B cell (primary cell): ENCODE data around the gene DRC1. TPM values are rescaled to one million over a fixed set of nuclear protein-coding genes. Genes with fewer than 3 reads are reported as not detected.
"Not testable (repeated sequence)": the region's sequence is repeated elsewhere in the genome, so short reads cannot be mapped to it uniquely, and the experiment has no call there.

Experiments used
- ATAC-seq: fragments of 200-7000 bp; cut with Tn5 transposase; one replicate; pipeline ENCODE4 v1.10.0; 2021; ENCODE audit warnings: low read depth, mild to moderate bottlenecking, moderate number of reproducible peaks, moderate library complexity
- CTCF ChIA-PET: fragments of 350-600 bp; sonication (Branson Sonifier 250); formaldehyde crosslinking; loops from one replicate; lab custom pipeline; 2021; ENCODE audit warnings: antibody characterized with exemption, inconsistent platforms; lab: Charles Lee
- POLR2A ChIA-PET: fragments of 350-600 bp; sonication (Branson Sonifier 250); formaldehyde crosslinking; loops from one replicate; lab custom pipeline; 2021; ENCODE audit warnings: antibody characterized with exemption; lab: Charles Lee
- DNase-seq: peaks from one replicate; pipeline ENCODE4 v3.0.0; 2013
- H2AFZ ChIP-seq: 2 replicates; pipeline ENCODE4 v1.6.1; 2012; ENCODE audit warnings: mild to moderate bottlenecking, low read depth, low read length; ENCODE audit not compliant: insufficient read depth, poor library complexity, severe bottlenecking
- H3K27ac ChIP-seq, 2 donors: 1 replicate in 1 of 2; 2 replicates in 1 of 2; pipeline ENCODE4 v1.5.1; 2012 to 2013; ENCODE audit warnings: low read length in 2 of 2, mild to moderate bottlenecking in 2 of 2, moderate library complexity in 1 of 2
- H3K27me3 ChIP-seq, 4 experiments: fragments of 200-600 bp in 1 of 4; sonication (generic) in 1 of 4; replicated peaks in 1 of 4; 1 replicate in 2 of 4; 2 replicates in 2 of 4; pipeline versions ENCODE4 v1.6.1 to v1.7.0; 2013 to 2016; ENCODE audit warnings: low read length in 3 of 4, mild to moderate bottlenecking in 2 of 4, mixed read lengths in 1 of 4, moderate library complexity in 1 of 4; ENCODE audit not compliant: insufficient read depth in 4 of 4, control insufficient read depth in 3 of 4; ENCODE audit errors: control extremely low read depth in 1 of 4
- H3K36me3 ChIP-seq, 2 experiments: replicated peaks in 1 of 2; 1 replicate in 1 of 2; 2 replicates in 1 of 2; pipeline versions ENCODE4 v1.6.1 to v1.7.1; 2013; ENCODE audit warnings: low read length in 1 of 2; ENCODE audit not compliant: insufficient read depth in 2 of 2, control insufficient read depth in 1 of 2; ENCODE audit errors: control extremely low read depth in 1 of 2, extremely low read depth in 1 of 2
- H3K4me1 ChIP-seq, 2 donors: fragments of 200-600 bp in 1 of 2; sonication (generic) in 1 of 2; 1 replicate in 1 of 2; 2 replicates in 1 of 2; pipeline versions ENCODE4 v1.5.1 to v1.6.1; 2013 to 2017; ENCODE audit warnings: low read length in 2 of 2; ENCODE audit not compliant: control insufficient read depth in 2 of 2, insufficient read depth in 2 of 2
- H3K4me2 ChIP-seq: replicated peaks from 2 replicates; pipeline ENCODE3; 2012; ENCODE audit warnings: mild to moderate bottlenecking, low read depth, low read length; ENCODE audit not compliant: poor library complexity, severe bottlenecking
- H3K4me3 ChIP-seq, 5 experiments: fragments of 200-600 bp in 1 of 5; sonication (generic) in 1 of 5; 1 replicate in 3 of 5; 2 replicates in 2 of 5; pipeline versions ENCODE4 v1.5.1 to v1.7.0; 2011 to 2016; ENCODE audit warnings: low read length in 4 of 5, mild to moderate bottlenecking in 4 of 5, low read depth in 2 of 5, control low read depth in 1 of 5, moderate library complexity in 1 of 5; ENCODE audit not compliant: insufficient read depth in 1 of 5; ENCODE audit errors: control extremely low read depth in 1 of 5, extremely low read depth in 1 of 5
- H3K79me2 ChIP-seq: fragments of 200-600 bp; sonication (generic); one replicate; pipeline ENCODE4 v1.6.0; 2016; ENCODE audit warnings: low read length; ENCODE audit not compliant: control insufficient read depth, insufficient read depth
- H3K9ac ChIP-seq: fragments of 200-600 bp; sonication (generic); 2 replicates; pipeline ENCODE4 v1.6.1; 2017; ENCODE audit warnings: mild to moderate bottlenecking, low read length, moderate library complexity
- H3K9me3 ChIP-seq, 3 donors: one replicate each; pipeline versions ENCODE4 v1.6.1 to v1.7.1; 2013; ENCODE audit warnings: low read length in 2 of 3; ENCODE audit not compliant: control insufficient read depth in 2 of 3, insufficient read depth in 1 of 3; ENCODE audit errors: control extremely low read depth in 1 of 3
- H4K20me1 ChIP-seq: 2 replicates; pipeline ENCODE4 v1.6.0; 2012; ENCODE audit warnings: mild to moderate bottlenecking, low read length; ENCODE audit not compliant: insufficient read depth, control insufficient read depth, poor library complexity, severe bottlenecking
- H3K27ac Mint-ChIP-seq: one replicate; pipeline ENCODE4 v1.8.0; 2021; ENCODE audit warnings: mixed read lengths
- H3K27me3 Mint-ChIP-seq: one replicate; pipeline ENCODE4 v1.8.0; 2021; ENCODE audit warnings: mixed read lengths
- H3K4me1 Mint-ChIP-seq: one replicate; pipeline ENCODE4 v1.8.0; 2021; ENCODE audit warnings: mixed read lengths
- H3K4me3 Mint-ChIP-seq: one replicate; pipeline ENCODE4 v1.8.0; 2021; ENCODE audit warnings: mixed read lengths
- H3K9me3 Mint-ChIP-seq: one replicate; pipeline ENCODE4 v1.8.0; 2022; ENCODE audit warnings: mixed read lengths; ENCODE audit not compliant: insufficient read depth
- EZH2 ChIP-seq: IDR thresholded peaks from 2 replicates; pipeline ENCODE4 v1.6.1; 2012; ENCODE audit warnings: borderline replicate concordance, low read depth, mild to moderate bottlenecking, moderate library complexity, low read length; ENCODE audit not compliant: insufficient read depth, poor library complexity, severe bottlenecking
- WGBS: methylation state at CpG from one replicate; pipeline ENCODE4 v1.1.5; 2013; ENCODE audit warnings: missing lambda C conversion rate; ENCODE audit not compliant: insufficient coverage; 5-methylcytosine and 5-hydroxymethylcytosine counted together
- intact Hi-C: fragments of 100-400 bp; cut with micrococcal nuclease; formaldehyde crosslinking; loops from one replicate; pipeline ENCODE4 v1.10.0; 2022
- polyA plus RNA-seq: library from polyadenylated mRNA; depleted of rRNA; stranded (reverse); fragments of >200 nt; gene quantifications from 2 replicates; pipeline ENCODE4 v1.2.3, GENCODE V29; 2012
- total RNA-seq, 2 donors: library from RNA; stranded (reverse); fragments of 120-200 nt in 1 of 2; gene quantifications; 1 replicate in 1 of 2; 2 replicates in 1 of 2; pipeline versions ENCODE4 v1.2.3 to v1.2.4, GENCODE V29; 2013 to 2022
- TF ChIP-seq, protein P1 (sequence below): fragments of 200-600 bp; IDR thresholded peaks from one replicate; pipeline ENCODE4 v1.8.0; 2022; ENCODE audit warnings: antibody characterized with exemption, mild to moderate bottlenecking

The DRC1 gene
- total and polyA plus RNA-seq, 2 donors (not counting 1 experiment from before 2014, with no cell fraction given) = not detected

DNA sequence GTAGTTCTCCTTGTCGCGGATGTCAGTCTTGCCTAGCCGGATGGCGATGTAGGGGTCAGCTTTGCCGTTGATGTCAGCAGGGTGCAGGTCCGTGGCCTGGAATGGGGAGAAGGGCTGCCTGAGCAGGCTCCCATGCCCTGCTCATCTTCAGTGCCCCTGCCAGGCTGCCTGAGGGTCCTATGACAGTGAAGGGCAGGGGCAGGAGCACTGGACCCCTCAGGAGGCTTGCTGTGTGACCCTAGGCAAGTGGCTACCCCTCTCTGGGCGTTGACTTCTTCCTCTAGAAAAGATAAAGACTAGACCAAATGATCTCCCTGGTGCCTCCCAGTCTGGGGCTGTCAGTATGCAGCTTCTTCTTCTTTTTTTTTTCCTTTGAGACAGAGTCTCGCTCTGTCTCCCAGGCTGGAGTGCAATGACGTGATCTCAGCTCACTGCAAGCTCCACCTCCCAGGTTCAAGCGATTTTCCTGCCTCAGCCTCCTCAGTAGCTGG, 64.3 kb downstream of the DRC1 start:
- H3K9me3 Mint-ChIP-seq = peaks cover 8% of the 10 kb centered on the region
- DNase-seq (no peak), ATAC-seq (no peak)
- H3K4me1 Mint-ChIP-seq = no peaks in the 10 kb centered on the region
- WGBS = 83% methylated on average over 10 of the region's 10 CpGs
- peaks cover 4% of the 10 kb centered on the region for H3K27me3 Mint-ChIP-seq
- Histone ChIP-seq H3K4me1 (no peaks in the 10 kb centered on the region), H2AFZ (no peak overlapping the region), H3K27ac (no peak overlapping the region), H3K79me2 (no peaks in the 10 kb centered on the region), H3K27me3 (peaks cover 0 to 3% (median 0%) of the 10 kb centered on the region in 4 experiments), H4K20me1 (no peaks in the 10 kb centered on the region), H3K36me3 (no peaks in the 10 kb centered on the region), H3K9me3 (peaks cover 0 to 26% (median 8%) of the 10 kb centered on the region in 3 donors), H3K9ac (no peak overlapping the region), H3K4me2 (no peak overlapping the region), H3K4me3 (no peak overlapping the region)
- H3K27ac Mint-ChIP-seq = no peak overlapping the region
- no peak overlapping the region for H3K4me3 Mint-ChIP-seq
- intact Hi-C loops = no loop called here
- TF ChIP-seq, protein P1, sequence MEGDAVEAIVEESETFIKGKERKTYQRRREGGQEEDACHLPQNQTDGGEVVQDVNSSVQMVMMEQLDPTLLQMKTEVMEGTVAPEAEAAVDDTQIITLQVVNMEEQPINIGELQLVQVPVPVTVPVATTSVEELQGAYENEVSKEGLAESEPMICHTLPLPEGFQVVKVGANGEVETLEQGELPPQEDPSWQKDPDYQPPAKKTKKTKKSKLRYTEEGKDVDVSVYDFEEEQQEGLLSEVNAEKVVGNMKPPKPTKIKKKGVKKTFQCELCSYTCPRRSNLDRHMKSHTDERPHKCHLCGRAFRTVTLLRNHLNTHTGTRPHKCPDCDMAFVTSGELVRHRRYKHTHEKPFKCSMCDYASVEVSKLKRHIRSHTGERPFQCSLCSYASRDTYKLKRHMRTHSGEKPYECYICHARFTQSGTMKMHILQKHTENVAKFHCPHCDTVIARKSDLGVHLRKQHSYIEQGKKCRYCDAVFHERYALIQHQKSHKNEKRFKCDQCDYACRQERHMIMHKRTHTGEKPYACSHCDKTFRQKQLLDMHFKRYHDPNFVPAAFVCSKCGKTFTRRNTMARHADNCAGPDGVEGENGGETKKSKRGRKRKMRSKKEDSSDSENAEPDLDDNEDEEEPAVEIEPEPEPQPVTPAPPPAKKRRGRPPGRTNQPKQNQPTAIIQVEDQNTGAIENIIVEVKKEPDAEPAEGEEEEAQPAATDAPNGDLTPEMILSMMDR = no peak
- TF ChIP-seq EZH2 = no peak
- POLR2A ChIA-PET = no interaction called here
- CTCF ChIA-PET = no interaction called here

DNA sequence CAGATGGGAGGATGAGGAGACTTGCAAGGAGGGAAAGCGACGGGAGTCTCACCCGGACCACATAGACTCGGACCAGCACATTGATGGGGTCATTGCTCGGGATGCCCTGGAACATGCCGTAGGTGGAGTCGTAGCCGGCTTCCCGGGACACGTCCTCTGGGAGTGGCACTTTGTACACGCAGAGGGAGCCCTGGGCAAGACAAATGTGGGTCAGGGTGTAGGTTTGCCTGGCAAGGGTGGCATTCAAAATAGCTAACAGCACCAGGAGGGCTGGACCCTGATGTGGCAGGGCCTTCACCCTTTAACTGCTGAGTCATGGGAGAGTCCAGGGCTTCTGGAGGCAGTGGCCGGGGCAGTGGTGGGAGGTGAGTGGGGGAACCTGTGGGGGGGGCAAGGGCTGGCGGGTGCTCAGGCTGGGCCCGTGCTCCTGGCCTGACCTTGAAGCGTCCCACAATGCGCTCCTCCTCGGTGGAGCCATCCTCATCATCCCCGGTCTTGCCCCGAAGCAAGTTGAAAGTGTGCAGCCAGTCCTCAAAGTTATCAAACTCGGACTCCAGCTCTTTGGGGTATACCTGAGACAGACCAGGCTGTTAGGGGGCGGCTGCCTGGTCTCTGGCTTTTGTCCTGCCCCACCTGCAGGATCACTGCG, 65.1 kb downstream of the DRC1 start:
- Mint-ChIP-seq H3K4me1 (no peaks in the 10 kb centered on the region), H3K27me3 (peaks cover 4% of the 10 kb centered on the region), H3K27ac (no peak overlapping the region), H3K9me3 (peaks cover 8% of the 10 kb centered on the region), H3K4me3 (no peak overlapping the region)
- 93% methylated on average over 21 of the region's 22 CpGs for WGBS
- Histone ChIP-seq H3K9ac (no peak overlapping the region), H3K4me3 (no peak overlapping the region), H2AFZ (no peak overlapping the region), H3K9me3 (peaks cover 0 to 29% (median 8%) of the 10 kb centered on the region in 3 donors), H3K27ac (no peak overlapping the region), H3K4me1 (no peaks in the 10 kb centered on the region), H4K20me1 (no peaks in the 10 kb centered on the region), H3K79me2 (no peaks in the 10 kb centered on the region), H3K36me3 (no peaks in the 10 kb centered on the region), H3K27me3 (peaks cover 0 to 3% (median 0%) of the 10 kb centered on the region in 4 experiments), H3K4me2 (no peak overlapping the region)
- no peak for DNase-seq
- TF ChIP-seq, protein P1 = no peak
- TF ChIP-seq EZH2 = no peak
- ChIA-PET POLR2A (no interaction called here), CTCF (no interaction called here)
- intact Hi-C loops = no loop called here
- ATAC-seq = no peak

DNA sequence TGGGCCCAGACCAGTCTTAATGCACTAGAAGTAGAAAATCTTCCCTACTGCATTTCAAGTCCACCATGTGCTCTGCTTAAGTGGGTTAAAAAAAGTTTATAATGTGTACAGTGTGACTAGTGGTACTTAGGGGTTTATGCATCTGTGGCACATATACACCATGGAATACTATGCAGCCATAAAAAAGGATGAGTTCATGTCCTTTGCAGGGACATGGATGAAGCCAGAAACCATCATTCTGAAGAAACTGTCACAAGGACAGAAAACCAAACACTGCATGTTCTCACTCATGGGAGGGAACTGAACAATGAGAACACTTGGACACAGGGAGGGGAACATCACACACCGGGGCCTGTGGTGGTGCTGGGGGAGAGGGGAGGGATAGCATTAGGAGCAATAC, 66.8 kb downstream of the DRC1 start:
- no CpG with 5 or more reads among the region's 1 CpG for WGBS
- H2AFZ ChIP-seq, H3K4me3 ChIP-seq, H3K4me1 ChIP-seq, H3K27me3 ChIP-seq, intact Hi-C loops, H3K9ac ChIP-seq, H3K4me2 ChIP-seq, H3K79me2 ChIP-seq, H3K27ac ChIP-seq, H3K36me3 ChIP-seq, H3K27me3 Mint-ChIP-seq, H4K20me1 ChIP-seq, H3K4me3 Mint-ChIP-seq, CTCF ChIA-PET, H3K4me1 Mint-ChIP-seq, ATAC-seq, POLR2A ChIA-PET, DNase-seq, H3K27ac Mint-ChIP-seq: not testable (repeated sequence)
- H3K9me3 ChIP-seq = peaks cover 0 to 33% (median 8%) of the 10 kb centered on the region in 3 donors
- peaks cover 12% of the 10 kb centered on the region for H3K9me3 Mint-ChIP-seq
